Measurements from ENCODE around the gene MMS19. TPM values are rescaled to one million over a fixed set of nuclear protein-coding genes. Genes with fewer than 3 reads are reported as not detected.

Gene MMS19
- total and polyA plus RNA-seq, 10 donors = 53.5 to 101 (median 60.6) TPM

- H3K9me3 ChIP-seq = no peaks in the 10 kb centered on the region
- 57 to 92% (median 80%) methylated on average over 13 to 18 of the region's 18 CpGs for WGBS, 5 donors
- intact Hi-C loops (cut with DNase I; ENCODE audit: low total_unique reads) = no loop called here
- no peaks in the 10 kb centered on the region for H3K27me3 ChIP-seq (replicated peaks in 1 of 7)
- H3K27ac ChIP-seq = no peak overlapping the region
- no peak for TF ChIP-seq POLR2A (IDR thresholded peaks at IDR 0.05)
- TF ChIP-seq POLR2AphosphoS5 (IDR thresholded peaks at IDR 0.05) = no peak
- no peak for TF ChIP-seq CTCF (IDR thresholded peaks at IDR 0.05 in 8 of 11, conservative IDR thresholded peaks at IDR 0.05 in 3 of 11)
- no peak overlapping the region for H3K4me3 ChIP-seq
- no peaks in the 10 kb centered on the region for H3K36me3 ChIP-seq
- H3K4me1 ChIP-seq = peaks cover 3 to 36% (median 23%) of the 10 kb centered on the region in 6 donors
- peak; percentile 45 for DNase-seq
These were observed 48.4 kb upstream of the MMS19 start for GRCh38 chr10:97546456-97547270.

GRCh38 chr10:97543025-97543546, 44.9 kb upstream of the MMS19 start:
- TF ChIP-seq POLR2AphosphoS5 (IDR thresholded peaks at IDR 0.05) = peak; percentile 41 to 84 (median 74)
- TF ChIP-seq CTCF (IDR thresholded peaks at IDR 0.05 in 8 of 11, conservative IDR thresholded peaks at IDR 0.05 in 3 of 11) = no peak
- peaks cover 3 to 44% (median 23%) of the 10 kb centered on the region in 6 donors for H3K4me1 ChIP-seq
- H3K9me3 ChIP-seq = no peaks in the 10 kb centered on the region
- 21 to 35% (median 29%) methylated on average over 10 of the region's 10 CpGs for WGBS, 5 donors
- DNase-seq = peak; percentile 86
- H3K36me3 ChIP-seq = no peaks in the 10 kb centered on the region
- H3K27me3 ChIP-seq (replicated peaks in 1 of 7) = no peaks in the 10 kb centered on the region
- intact Hi-C loops (cut with DNase I; ENCODE audit: low total_unique reads) = no loop called here
- H3K27ac ChIP-seq = peak overlapping the region in 7 of 8 donors; percentile 16 to 79 (median 64)
- no peak overlapping the region for H3K4me3 ChIP-seq

GRCh38 chr10:97542169-97543024, 44.2 kb upstream of the MMS19 start:
- intact Hi-C loops (cut with DNase I; ENCODE audit: low total_unique reads) = no loop called here
- peak; percentile 54 for DNase-seq
- H3K4me3 ChIP-seq = no peak overlapping the region

More at GRCh38 chr10:97542169-97543024, 44.2 kb upstream of the MMS19 start:
- no peaks in the 10 kb centered on the region for H3K27me3 ChIP-seq (replicated peaks in 1 of 7)
- H3K9me3 ChIP-seq = no peaks in the 10 kb centered on the region
- no peaks in the 10 kb centered on the region for H3K36me3 ChIP-seq
- WGBS, 5 donors = 76 to 86% (median 77%) methylated on average over 6 to 9 of the region's 9 CpGs
- peak overlapping the region; percentile 16 to 79 (median 60) for H3K27ac ChIP-seq
- peaks cover 3 to 43% (median 22%) of the 10 kb centered on the region in 6 donors for H3K4me1 ChIP-seq
- TF ChIP-seq CTCF (IDR thresholded peaks at IDR 0.05 in 8 of 11, conservative IDR thresholded peaks at IDR 0.05 in 3 of 11) (no peak), POLR2AphosphoS5 (IDR thresholded peaks at IDR 0.05) (peak in 1 of 3 donors; percentile 19)
